ENCODE measurements around the gene NBEA.
"Not testable (repeated sequence)": the region's sequence is repeated elsewhere in the genome, so short reads cannot be mapped to it uniquely, and the experiment has no call there.

The NBEA gene

DNA sequence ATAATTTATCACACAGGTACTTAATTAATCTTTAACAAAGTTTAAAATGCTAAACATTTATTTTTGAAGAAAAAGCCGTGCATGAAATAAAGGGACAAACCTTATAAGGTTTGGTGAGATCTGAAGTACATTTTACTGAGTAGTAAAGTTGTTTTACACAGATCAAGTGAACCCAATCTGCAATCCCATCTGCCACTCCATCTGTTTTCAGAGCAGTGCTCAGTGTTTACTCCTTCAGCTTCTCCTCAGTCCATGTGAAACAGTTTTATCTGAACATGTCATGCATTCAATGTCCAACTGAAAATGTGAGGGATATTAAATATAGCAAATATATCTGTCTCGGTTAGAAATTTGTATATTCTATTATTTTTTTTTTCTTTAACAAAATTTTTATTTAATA, 367.6 kb downstream of the NBEA start:
- DNase-seq, result no peak

GRCh38 chr13:35332134-35332533, 390.1 kb downstream of the NBEA start:
- DNase-seq, result no peak

DNA sequence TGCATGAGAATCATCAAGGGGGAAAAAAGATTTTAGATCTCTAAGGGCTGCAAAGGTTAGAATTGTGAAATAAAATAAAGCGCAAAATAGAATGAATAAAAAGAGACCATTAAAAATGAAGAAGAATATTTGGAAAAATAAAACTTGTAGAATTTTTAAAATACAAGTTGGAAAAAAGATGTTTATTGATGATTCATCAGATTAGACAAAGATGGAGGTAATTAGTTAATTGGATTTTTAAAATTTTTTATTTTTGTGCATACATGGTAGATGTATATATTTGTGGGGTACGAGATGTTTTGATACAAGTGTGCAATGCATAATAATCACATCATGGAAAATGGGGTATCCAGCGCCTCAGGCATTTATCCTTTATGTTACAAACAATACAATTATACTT, 391.1 kb downstream of the NBEA start:
- DNase-seq, result no peak

- no peak for DNase-seq
Observed at GRCh38 chr13:35342440-35342839, 400.4 kb downstream of the NBEA start.

DNA sequence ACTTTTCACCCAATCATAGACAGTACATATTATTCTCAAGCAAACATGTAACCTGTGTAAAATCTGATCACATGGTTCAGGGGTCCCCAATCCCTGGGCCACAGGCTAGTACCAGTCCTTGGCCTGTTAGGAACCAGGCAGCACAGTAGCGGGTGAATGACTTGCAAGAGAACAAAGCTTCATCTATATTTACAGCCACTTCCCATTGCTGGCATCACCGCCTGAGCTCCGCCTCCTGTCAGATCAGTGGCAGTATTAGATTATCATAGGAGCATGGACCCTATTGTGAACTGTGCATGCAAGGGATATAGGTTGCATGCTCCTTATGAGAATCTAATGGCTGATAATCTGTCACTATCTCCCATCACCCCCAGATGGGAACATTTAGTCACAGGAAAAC, 401.3 kb downstream of the NBEA start:
- DNase-seq, result no peak

DNA sequence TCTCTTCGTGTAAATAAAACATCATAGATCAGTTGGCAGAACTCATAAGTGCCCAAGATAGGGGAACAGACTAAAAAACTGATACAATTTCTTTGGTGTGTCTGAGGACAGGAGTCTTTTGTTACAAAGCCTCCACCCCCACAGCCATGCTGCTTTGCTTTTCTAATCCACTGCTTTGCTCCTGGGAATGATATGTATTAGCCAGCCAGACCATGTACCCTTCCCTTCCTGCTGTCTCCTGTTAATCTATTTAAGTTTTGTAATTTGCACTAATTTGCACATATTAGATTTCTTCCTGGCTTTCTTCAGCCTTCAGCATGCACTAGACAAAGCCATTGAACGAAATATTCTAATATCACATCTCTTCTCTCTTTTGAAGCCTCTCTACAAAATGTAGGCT, 403.9 kb downstream of the NBEA start:
- DNase-seq, result no peak

GRCh38 chr13:35346494-35346893, 404.4 kb downstream of the NBEA start:
- no peak for DNase-seq

DNA sequence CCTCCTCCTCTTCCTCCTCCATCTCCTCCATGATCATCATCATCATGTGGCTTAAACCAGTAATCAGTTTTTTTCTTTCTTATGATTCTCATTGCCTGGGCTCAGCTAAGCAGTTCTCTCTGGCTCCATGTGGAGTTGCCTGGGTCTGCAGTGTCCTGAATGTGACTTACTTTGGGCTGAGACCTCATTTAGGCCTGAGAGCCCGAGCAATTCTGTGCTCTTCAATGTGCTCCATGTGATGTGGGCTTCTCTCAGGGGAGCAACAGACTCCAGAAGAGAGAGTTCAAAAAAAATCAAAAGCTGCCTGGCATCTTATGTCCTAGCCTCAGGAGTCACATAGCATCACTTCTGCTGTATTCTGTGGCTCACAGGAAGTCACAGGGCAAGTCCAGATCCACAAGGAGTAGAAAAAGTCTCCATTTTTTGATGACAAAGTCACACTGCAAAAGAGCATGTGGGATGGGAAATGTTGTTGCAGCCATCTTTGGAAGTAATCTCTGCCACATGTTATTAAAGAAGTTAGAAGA, 405.7 kb downstream of the NBEA start:
- DNase-seq, result no peak

DNA sequence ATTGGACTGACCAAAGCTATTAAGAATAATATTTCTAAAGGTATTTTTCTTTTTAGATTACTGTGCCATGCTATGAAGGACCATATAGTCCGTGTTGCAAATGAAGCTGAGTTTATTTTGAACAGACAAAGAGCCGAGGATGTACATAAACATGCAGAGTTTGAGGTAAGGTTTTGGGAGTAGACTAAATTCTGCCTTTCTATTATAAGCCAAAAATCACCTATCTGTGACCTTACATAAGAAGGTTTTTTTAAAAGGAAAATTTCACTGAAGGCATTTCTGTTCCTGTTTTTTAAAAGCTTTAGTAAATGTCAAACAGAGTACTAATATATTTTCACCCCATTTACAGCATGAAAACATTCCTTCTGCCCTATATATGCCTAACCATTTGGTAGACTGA, 407.0 kb downstream of the NBEA start:
- DNase-seq, result no peak

DNA sequence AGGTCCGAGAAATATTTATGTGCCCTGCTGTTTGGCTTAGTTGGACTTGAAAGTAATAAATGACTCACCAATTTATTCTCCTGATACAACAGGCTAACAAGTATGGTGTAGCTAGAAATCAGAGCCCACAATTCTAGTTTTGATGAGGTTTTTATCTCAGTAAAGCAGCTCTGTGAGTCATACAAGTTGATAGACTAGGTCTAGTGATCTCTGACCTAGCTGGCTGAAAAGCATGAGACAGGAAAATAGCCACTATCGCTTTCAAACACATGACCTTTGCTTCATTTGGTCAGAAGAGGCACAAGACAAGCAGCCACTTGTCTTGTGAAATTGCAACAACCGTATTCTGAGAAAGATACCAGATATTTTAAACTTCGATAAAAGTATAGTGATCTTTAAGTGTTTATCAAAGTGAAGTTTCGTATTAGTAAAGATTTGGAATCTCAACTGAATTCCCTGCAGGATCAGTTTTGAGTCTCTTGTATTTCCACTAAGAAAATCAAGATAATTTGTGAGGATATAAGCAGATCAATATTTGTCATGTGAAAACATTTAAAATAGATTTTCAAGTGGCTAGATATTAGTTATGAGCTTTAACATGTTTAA, 407.7 kb downstream of the NBEA start:
- DNase-seq, result no peak

- no peak for DNase-seq
Observed at GRCh38 chr13:35354285-35354684, 412.2 kb downstream of the NBEA start.

GRCh38 chr13:35354882-35355281, 412.8 kb downstream of the NBEA start:
- no peak for DNase-seq

GRCh38 chr13:35356572-35356971, 414.5 kb downstream of the NBEA start:
- DNase-seq, result no peak

GRCh38 chr13:35365883-35366282, 423.8 kb downstream of the NBEA start:
- DNase-seq, result no peak

- DNase-seq, result no peak
Observed at GRCh38 chr13:35367586-35367985, 425.5 kb downstream of the NBEA start.

DNA sequence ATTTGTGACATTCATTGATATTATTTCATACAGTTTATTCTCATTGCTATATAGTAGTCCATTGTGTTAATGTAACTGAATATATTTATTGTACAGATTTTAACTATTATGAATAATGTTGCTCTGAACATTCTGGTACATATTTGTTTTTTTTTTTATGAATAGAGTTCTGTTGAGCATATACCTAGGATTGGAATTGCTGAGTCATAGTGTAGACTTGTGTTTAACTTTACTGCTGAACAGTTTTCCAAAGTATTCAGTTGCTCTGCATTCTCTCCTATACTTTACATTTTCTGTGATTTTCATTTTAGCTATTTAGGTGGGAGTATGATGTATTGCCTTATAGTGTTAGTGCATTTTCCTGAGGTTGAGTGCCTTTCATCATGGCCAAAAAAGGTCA, 436.9 kb downstream of the NBEA start:
- no peak for DNase-seq

- no peak for DNase-seq
Observed at GRCh38 chr13:35379663-35380062, 437.6 kb downstream of the NBEA start.

DNA sequence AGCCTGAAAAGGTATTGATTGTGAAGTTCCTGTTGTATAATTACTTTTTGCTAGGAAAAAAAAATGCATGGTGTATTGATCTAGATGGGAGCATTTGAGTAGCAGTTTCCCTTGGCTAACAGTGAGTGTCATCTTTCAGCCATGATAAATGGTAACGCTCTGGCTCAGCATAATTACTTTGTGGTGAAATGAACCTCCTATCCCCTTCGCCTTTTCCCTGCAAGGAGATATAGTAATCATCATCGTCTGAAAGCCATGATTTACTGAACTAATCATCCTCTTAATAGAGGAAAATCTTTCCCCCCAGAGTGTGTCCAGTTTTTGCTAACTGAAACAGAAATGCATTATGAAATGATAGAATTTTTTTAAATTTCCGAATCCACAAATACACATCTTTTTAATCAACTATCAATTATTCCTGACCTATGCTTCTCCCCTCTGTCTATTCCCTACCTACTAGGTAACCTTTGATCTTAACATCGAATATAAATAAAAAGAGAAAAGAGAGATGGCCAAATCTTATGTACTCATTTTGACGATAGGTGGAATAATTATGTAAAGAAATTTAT, 445.7 kb downstream of the NBEA start:
- DNase-seq, result no peak

- no peak for DNase-seq
Observed at GRCh38 chr13:35388441-35389355, 446.6 kb downstream of the NBEA start.

GRCh38 chr13:35389535-35389934, 447.5 kb downstream of the NBEA start:
- no peak for DNase-seq

- no peak for DNase-seq
Observed at GRCh38 chr13:35392768-35393167, 450.7 kb downstream of the NBEA start.

- DNase-seq, result no peak
Observed at GRCh38 chr13:35393886-35394285, 451.8 kb downstream of the NBEA start.

GRCh38 chr13:35408285-35408684, 466.2 kb downstream of the NBEA start:
- DNase-seq, result not testable (repeated sequence)

All from NCI-H1092 (cell line).